D721Med (cell line): ENCODE measurements around the gene F2R.

ENCODE experiments used
- DNase-seq: peaks from one replicate; pipeline ENCODE4 v3.0.0; 2011; ENCODE audit warnings: low spot score; ENCODE audit not compliant: insufficient read length
- FAIRE-seq: peaks from 2 replicates; lab custom pipeline; 2011; peaks lifted over from hg19 to GRCh38; lab: Jason Lieb, UNC
- TF ChIP-seq, protein P1 (sequence below): IDR thresholded peaks from 2 replicates; pipeline ENCODE4 v1.5.1; 2012; ENCODE audit warnings: mild to moderate bottlenecking, control low read depth; ENCODE audit not compliant: insufficient read depth; ENCODE audit errors: missing control alignments

The F2R gene

DNA sequence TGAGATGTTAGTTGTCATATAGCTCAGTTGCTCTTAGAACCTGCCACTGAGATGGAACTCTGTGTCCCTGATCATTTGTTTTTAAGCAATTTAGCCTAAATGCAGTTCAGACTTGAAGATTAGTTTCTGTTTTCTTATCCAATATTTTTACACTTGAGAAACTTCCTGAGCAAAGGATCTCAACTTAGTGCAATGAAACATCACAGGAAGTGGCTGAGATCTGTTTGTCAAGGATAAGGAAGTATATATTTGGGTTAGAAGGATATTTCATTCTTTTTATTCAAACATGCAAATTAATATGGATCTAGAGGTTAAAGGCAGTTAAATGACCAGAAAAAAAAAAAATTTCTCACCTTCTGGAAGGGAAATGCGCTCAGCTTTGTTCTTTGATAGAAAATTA, 19.7 kb upstream of the F2R start:
- DNase-seq (no peak), FAIRE-seq (no peak)
- TF ChIP-seq, protein P1, sequence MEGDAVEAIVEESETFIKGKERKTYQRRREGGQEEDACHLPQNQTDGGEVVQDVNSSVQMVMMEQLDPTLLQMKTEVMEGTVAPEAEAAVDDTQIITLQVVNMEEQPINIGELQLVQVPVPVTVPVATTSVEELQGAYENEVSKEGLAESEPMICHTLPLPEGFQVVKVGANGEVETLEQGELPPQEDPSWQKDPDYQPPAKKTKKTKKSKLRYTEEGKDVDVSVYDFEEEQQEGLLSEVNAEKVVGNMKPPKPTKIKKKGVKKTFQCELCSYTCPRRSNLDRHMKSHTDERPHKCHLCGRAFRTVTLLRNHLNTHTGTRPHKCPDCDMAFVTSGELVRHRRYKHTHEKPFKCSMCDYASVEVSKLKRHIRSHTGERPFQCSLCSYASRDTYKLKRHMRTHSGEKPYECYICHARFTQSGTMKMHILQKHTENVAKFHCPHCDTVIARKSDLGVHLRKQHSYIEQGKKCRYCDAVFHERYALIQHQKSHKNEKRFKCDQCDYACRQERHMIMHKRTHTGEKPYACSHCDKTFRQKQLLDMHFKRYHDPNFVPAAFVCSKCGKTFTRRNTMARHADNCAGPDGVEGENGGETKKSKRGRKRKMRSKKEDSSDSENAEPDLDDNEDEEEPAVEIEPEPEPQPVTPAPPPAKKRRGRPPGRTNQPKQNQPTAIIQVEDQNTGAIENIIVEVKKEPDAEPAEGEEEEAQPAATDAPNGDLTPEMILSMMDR, result no peak

DNA sequence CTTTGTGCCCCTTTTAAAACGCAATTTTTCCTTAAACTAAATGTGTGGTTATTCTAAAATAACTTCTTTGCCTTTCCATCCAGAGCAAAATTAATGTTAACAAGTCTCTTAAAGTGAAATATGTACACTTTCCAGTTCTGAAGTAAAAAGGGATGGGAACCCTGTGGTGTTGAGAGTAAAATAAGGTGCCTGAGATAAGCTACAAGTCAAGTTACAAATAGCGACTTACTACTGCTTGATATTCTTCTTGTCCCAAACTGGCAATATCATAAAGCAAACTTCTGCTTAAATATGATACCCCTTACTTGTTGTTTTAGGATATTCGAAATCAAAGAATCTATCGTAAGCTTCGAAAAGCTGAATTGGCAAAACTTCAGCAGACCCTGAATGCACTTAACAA, 18.3 kb upstream of the F2R start:
- TF ChIP-seq, protein P1, result no peak
- FAIRE-seq (no peak), DNase-seq (no peak)

DNA sequence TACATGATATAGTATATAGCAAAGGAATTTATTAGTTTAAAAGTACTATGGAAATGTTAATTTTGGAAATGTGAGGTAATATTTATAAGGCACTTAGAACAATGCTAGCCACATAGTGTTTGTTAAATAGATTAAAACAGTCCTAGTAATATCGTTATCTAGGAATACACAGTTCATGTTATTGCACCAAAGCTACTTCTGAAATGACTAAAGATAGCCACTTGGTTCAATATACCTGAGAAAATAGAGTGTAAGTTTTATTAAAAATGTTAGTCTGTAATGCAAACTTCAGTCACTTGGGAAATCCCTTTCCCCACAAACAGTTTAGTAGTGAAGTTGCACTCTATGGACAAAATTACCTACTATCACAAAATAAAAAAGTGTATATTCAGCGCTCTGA, 15.4 kb upstream of the F2R start:
- FAIRE-seq (no peak), DNase-seq (no peak)
- TF ChIP-seq, protein P1, result no peak

DNA sequence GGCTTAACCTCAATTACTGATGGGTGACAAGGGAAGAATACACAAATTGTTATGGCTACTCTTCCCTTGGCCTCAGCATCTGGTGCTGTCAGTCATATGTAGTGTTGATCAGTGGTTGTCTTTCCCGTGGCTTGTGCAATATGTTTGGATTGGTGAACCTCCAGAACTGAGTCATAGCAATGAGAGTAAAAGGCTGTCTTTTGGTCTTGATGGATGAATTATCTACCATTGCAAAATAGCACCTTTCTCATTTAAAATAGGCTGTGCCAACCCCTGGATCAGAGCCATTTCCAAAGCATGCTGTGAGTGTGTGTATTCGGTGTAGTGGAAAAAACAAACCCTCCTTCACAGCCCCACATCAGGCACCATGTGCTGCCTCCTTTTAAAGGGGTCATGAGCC, 14.6 kb upstream of the F2R start:
- FAIRE-seq (no peak), DNase-seq (no peak)
- TF ChIP-seq, protein P1, result no peak

DNA sequence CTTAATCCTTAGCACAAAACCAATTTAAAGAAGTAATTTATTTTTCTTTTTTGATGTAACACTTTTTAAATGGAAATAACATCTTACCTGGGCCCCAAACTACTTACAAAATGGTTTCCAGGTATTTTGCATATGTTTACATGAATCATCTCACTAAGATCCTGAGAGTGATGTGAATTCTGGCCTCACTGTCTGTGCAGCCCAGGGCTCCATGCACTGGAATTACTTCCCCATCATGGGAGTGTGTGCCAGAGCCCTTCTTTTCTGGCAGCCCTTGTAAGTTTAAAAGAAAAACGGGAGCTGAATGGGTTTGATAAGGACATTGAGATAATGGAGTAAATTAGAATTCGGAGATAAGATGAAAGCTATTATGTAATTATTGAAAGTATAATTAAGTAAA, 12.2 kb upstream of the F2R start:
- FAIRE-seq (no peak), DNase-seq (no peak)
- TF ChIP-seq, protein P1, result no peak

DNA sequence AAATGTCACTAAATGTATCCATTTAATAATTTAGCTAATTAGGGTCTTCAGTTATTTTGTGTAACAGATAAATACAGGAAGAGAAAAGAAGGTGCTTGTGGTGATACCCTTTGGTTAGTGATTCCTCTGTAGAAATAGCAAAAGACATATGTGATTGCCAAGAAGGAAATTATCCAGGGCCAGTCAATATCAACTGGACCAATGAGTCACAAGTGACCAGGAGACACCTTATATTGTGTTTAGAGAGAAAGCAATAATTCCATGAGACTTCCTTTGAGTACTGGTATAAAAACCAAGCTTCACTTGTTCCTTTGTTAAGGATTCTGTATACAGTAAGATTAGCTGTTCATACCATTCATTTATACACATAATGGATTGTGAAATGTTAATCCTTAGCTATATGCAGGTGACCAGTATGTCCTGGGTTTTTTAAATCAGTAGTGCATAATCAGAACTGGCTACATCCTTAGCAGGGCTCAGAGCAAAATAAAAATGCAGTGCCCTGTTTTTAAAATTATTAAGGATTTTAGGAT, 11.7 kb upstream of the F2R start:
- DNase-seq, result no peak
- TF ChIP-seq, protein P1, result no peak
- no peak for FAIRE-seq

DNA sequence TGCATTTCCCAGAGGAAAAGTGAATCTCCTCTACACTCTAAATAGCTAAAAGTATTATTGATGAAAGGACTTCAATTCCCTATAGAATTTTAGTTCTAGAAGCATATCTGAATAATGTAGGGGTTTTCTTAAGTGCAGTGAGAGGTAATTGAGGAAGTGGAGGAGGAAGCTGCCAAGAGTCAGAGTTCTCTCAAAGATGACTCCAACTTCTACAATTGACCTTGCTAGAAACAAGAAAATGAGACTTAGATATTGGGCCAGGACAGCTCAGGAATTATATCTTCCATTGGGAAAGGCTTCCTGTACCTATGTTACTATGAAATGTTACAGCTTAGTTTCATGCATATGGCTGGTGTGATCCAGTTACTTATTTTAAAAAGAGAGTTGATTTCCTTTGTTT, 10.4 kb upstream of the F2R start:
- DNase-seq (no peak), FAIRE-seq (no peak)
- TF ChIP-seq, protein P1, result no peak
